Tibial nerve (tissue), 4 donors: Measurements from ENCODE around the gene PSMD8. TPM values are rescaled to one million over a fixed set of nuclear protein-coding genes. Genes with fewer than 3 reads are reported as not detected.

ENCODE experiments used
- DNase-seq, 2 donors: peaks; one replicate each; pipeline ENCODE4 v3.0.0-alpha.2; 2019; ENCODE audit warnings: low spot score in 2 of 2
- H3K27ac ChIP-seq, 4 donors: fragments of 200-600 bp; sonication (generic) in 3 of 4; one replicate each; pipeline ENCODE4 v1.5.1; 2017 to 2019; ENCODE audit warnings: mild to moderate bottlenecking in 1 of 4
- H3K27me3 ChIP-seq, 2 donors: fragments of 200-600 bp; sonication (generic) in 1 of 2; one replicate each; pipeline versions ENCODE4 v1.5.1 to v1.6.0; 2017 to 2019
- H3K36me3 ChIP-seq, 3 donors: fragments of 200-600 bp; sonication (generic); one replicate each; pipeline ENCODE4 v1.5.1; 2018 to 2019
- H3K4me1 ChIP-seq, 4 donors: fragments of 200-600 bp; sonication (generic) in 3 of 4; one replicate each; pipeline ENCODE4 v1.5.1; 2017 to 2019
- H3K4me3 ChIP-seq, 4 donors: fragments of 200-600 bp; sonication (generic) in 3 of 4; one replicate each; pipeline ENCODE4 v1.5.1; 2017 to 2019; ENCODE audit warnings: mild to moderate bottlenecking in 1 of 4, moderate library complexity in 1 of 4
- H3K9me3 ChIP-seq, 4 donors: fragments of 200-600 bp; sonication (generic) in 3 of 4; one replicate each; pipeline ENCODE4 v1.5.1; 2017 to 2019
- CTCF ChIP-seq, 5 experiments: fragments of 200-600 bp in 3 of 5; fragments of 450-650 bp in 2 of 5; sonication (generic) in 3 of 5; IDR thresholded peaks; one replicate each; pipeline ENCODE4 v1.5.1; 2016 to 2019; ENCODE audit warnings: antibody characterized with exemption in 5 of 5, mild to moderate bottlenecking in 3 of 5, moderate library complexity in 2 of 5
- EP300 ChIP-seq, 2 donors: sonication (generic); formaldehyde crosslinking; IDR thresholded peaks; one replicate each; pipeline ENCODE4 v1.6.1; 2017; ENCODE audit warnings: antibody characterized with exemption in 2 of 2, mild to moderate bottlenecking in 1 of 2
- POLR2A ChIP-seq, 2 donors: fragments of 450-650 bp; IDR thresholded peaks; one replicate each; pipeline ENCODE4 v1.6.1; 2017; ENCODE audit warnings: antibody characterized with exemption in 2 of 2, mild to moderate bottlenecking in 2 of 2, moderate library complexity in 2 of 2
- WGBS, 2 donors: methylation state at CpG; one replicate each; pipeline ENCODE4 v1.1.5; 2018; 5-methylcytosine and 5-hydroxymethylcytosine counted together
- total RNA-seq, 4 donors: library from RNA; depleted of rRNA; stranded (reverse); fragments of >200 nt; gene quantifications; one replicate each; pipeline ENCODE4 v1.1.0, GENCODE V29; 2016

Gene PSMD8
- total RNA-seq, 4 donors from 2014 or later: 124 to 192 (median 174) TPM

- DNase-seq: no peak
- H3K9me3 ChIP-seq: no peaks in the 10 kb centered on the region
- H3K4me1 ChIP-seq: peaks cover 0 to 25% (median 16%) of the 10 kb centered on the region in 4 donors
- H3K4me3 ChIP-seq: no peak overlapping the region
- H3K36me3 ChIP-seq: peaks cover 6 to 56% (median 7%) of the 10 kb centered on the region in 3 donors
- H3K27me3 ChIP-seq: no peaks in the 10 kb centered on the region
- no peak for TF ChIP-seq CTCF (IDR thresholded peaks at IDR 0.05)
- no peak for TF ChIP-seq EP300 (IDR thresholded peaks at IDR 0.05)
- no peak for TF ChIP-seq POLR2A (IDR thresholded peaks at IDR 0.05)
- WGBS, 2 donors: 67 to 77% methylated on average over 3 of the region's 3 CpGs
- no peak overlapping the region for H3K27ac ChIP-seq
Observed at GRCh38 chr19:38376576-38376975, 2.2 kb downstream of the PSMD8 start.

GRCh38 chr19:38377052-38377451, 2.7 kb downstream of the PSMD8 start:
- H3K27me3 ChIP-seq: no peaks in the 10 kb centered on the region
- H3K36me3 ChIP-seq: peaks cover 11 to 61% (median 12%) of the 10 kb centered on the region in 3 donors
- H3K4me1 ChIP-seq: peaks cover 0 to 25% (median 16%) of the 10 kb centered on the region in 4 donors
- no peak for DNase-seq
- H3K9me3 ChIP-seq: no peaks in the 10 kb centered on the region
- H3K27ac ChIP-seq: no peak overlapping the region
- 98 to 99% methylated on average over 4 of the region's 4 CpGs for WGBS, 2 donors
- TF ChIP-seq CTCF (IDR thresholded peaks at IDR 0.05): no peak
- no peak for TF ChIP-seq EP300 (IDR thresholded peaks at IDR 0.05)
- TF ChIP-seq POLR2A (IDR thresholded peaks at IDR 0.05): no peak
- no peak overlapping the region for H3K4me3 ChIP-seq

GRCh38 chr19:38378866-38379265, 4.5 kb downstream of the PSMD8 start:
- Histone ChIP-seq H3K27ac (no peak overlapping the region), H3K36me3 (peaks cover 15 to 79% (median 28%) of the 10 kb centered on the region in 3 donors), H3K4me1 (peaks cover 0 to 25% (median 16%) of the 10 kb centered on the region in 4 donors), H3K9me3 (no peaks in the 10 kb centered on the region), H3K27me3 (no peaks in the 10 kb centered on the region), H3K4me3 (no peak overlapping the region)
- WGBS, 2 donors: 89 to 92% methylated on average over 10 of the region's 10 CpGs
- DNase-seq: no peak
- TF ChIP-seq CTCF (IDR thresholded peaks at IDR 0.05) (no peak), EP300 (IDR thresholded peaks at IDR 0.05) (no peak), POLR2A (IDR thresholded peaks at IDR 0.05) (no peak)

- Histone ChIP-seq H3K36me3 (peaks cover 15 to 99% (median 29%) of the 10 kb centered on the region in 3 donors), H3K27me3 (peaks cover 0 to 6% of the 10 kb centered on the region in 2 donors), H3K4me3 (no peak overlapping the region), H3K9me3 (no peaks in the 10 kb centered on the region), H3K4me1 (peaks cover 0 to 20% (median 7%) of the 10 kb centered on the region in 4 donors), H3K27ac (no peak overlapping the region)
- no peak for DNase-seq
- WGBS, 2 donors: 91 to 93% methylated on average over 9 of the region's 9 CpGs
- TF ChIP-seq POLR2A (IDR thresholded peaks at IDR 0.05): no peak
Observed at GRCh38 chr19:38381138-38381537, 6.8 kb downstream of the PSMD8 start.

- H3K9me3 ChIP-seq: no peaks in the 10 kb centered on the region
- H3K27ac ChIP-seq: no peak overlapping the region
- TF ChIP-seq EP300 (IDR thresholded peaks at IDR 0.05) (no peak), CTCF (IDR thresholded peaks at IDR 0.05) (no peak), POLR2A (IDR thresholded peaks at IDR 0.05) (no peak)
- no peak for DNase-seq
- peaks cover 15 to 78% (median 29%) of the 10 kb centered on the region in 3 donors for H3K36me3 ChIP-seq
- H3K4me3 ChIP-seq: no peak overlapping the region
- H3K4me1 ChIP-seq: peaks cover 0 to 25% (median 16%) of the 10 kb centered on the region in 4 donors
- peaks cover 0 to 14% of the 10 kb centered on the region in 2 donors for H3K27me3 ChIP-seq
- 83 to 89% methylated on average over 10 of the region's 10 CpGs for WGBS, 2 donors
Observed at GRCh38 chr19:38383184-38383583, 8.8 kb downstream of the PSMD8 start.
